Mammary epithelial cell (primary cell): ENCODE results near the gene H2AZ2.
"Not testable (repeated sequence)": the region's sequence is repeated elsewhere in the genome, so short reads cannot be mapped to it uniquely, and the experiment has no call there.

Experiments
- EZH2 ChIP-seq: IDR thresholded peaks from 2 replicates; pipeline ENCODE4 v1.6.1; 2012; ENCODE audit warnings: low read length, inconsistent platforms, borderline replicate concordance
- TF ChIP-seq, protein P1 (sequence below), 2 donors: IDR thresholded peaks in 1 of 2; conservative IDR thresholded peaks in 1 of 2; 2 replicates each; pipeline ENCODE4 v1.5.1; 2011 to 2012; ENCODE audit warnings: inconsistent platforms in 2 of 2, low read length in 2 of 2, mild to moderate bottlenecking in 2 of 2, control low read depth in 1 of 2, low read depth in 1 of 2; ENCODE audit not compliant: insufficient read depth in 1 of 2; ENCODE audit errors: extremely low read depth in 1 of 2

DNA sequence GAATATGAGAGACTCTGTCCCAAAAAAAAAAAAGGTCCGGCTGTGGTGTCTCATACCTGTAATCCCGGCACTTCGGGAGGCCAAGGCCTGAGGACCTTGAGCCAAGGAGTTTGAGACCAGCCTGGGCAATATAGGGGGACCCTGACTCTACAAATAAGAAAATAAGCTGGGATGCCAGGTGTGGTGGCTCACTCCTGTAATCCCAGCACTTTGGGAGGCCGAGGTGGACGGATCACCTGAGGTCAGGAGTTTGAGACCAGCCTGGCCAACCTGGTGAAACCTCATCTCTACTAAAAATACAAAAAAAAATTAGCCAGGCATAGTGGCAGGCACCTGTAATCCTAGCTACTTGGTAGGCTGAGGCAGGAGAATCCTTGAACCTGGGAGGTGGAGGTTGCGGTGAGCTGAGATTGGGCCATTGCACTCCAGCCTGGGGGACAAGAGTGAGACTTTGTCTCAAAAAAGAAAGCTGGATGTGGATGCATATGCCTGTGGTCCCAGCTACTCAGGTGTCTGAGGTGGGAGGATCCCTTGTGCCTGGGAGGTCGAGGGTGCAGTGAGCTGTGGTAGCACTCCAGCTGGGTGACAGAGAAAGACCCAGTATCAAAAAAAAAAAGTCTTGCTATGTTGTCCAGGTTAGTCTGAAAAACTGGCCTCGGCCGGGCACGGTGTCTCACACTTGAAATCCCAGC is 43.9 kb downstream of the H2AZ2 start:
- TF ChIP-seq, protein P1, sequence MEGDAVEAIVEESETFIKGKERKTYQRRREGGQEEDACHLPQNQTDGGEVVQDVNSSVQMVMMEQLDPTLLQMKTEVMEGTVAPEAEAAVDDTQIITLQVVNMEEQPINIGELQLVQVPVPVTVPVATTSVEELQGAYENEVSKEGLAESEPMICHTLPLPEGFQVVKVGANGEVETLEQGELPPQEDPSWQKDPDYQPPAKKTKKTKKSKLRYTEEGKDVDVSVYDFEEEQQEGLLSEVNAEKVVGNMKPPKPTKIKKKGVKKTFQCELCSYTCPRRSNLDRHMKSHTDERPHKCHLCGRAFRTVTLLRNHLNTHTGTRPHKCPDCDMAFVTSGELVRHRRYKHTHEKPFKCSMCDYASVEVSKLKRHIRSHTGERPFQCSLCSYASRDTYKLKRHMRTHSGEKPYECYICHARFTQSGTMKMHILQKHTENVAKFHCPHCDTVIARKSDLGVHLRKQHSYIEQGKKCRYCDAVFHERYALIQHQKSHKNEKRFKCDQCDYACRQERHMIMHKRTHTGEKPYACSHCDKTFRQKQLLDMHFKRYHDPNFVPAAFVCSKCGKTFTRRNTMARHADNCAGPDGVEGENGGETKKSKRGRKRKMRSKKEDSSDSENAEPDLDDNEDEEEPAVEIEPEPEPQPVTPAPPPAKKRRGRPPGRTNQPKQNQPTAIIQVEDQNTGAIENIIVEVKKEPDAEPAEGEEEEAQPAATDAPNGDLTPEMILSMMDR (conservative IDR thresholded peaks at IDR 0.05 in 1 of 2, IDR thresholded peaks at IDR 0.05 in 1 of 2; ENCODE audit: extremely low read depth in 1 of 2, insufficient read depth in 1 of 2, low read depth in 1 of 2, low read length in 2 of 2), result not testable (repeated sequence)
- TF ChIP-seq EZH2, result not testable (repeated sequence)
